NCI-H1048 (cell line): ENCODE data around the gene KLF15.

Experiments used
- DNase-seq: peaks from one replicate; lab custom pipeline; 2025; lab: John Stamatoyannopoulos, UW

KLF15 gene

GRCh38 chr3:126306397-126306796 lies 50.8 kb downstream of the KLF15 start:
- DNase-seq: no peak

GRCh38 chr3:126305427-126305826 lies 51.8 kb downstream of the KLF15 start:
- no peak for DNase-seq

GRCh38 chr3:126304704-126305103 lies 52.5 kb downstream of the KLF15 start:
- DNase-seq: no peak

- DNase-seq: no peak
These were observed 52.9 kb downstream of the KLF15 start for GRCh38 chr3:126304291-126304690.

GRCh38 chr3:126303272-126303671 lies 53.9 kb downstream of the KLF15 start:
- DNase-seq: no peak

- no peak for DNase-seq
These were observed 56.3 kb downstream of the KLF15 start for GRCh38 chr3:126300761-126301481.

- DNase-seq: no peak
These were observed 57.0 kb downstream of the KLF15 start for GRCh38 chr3:126300001-126300760.

- DNase-seq: no peak
These were observed 61.7 kb downstream of the KLF15 start for GRCh38 chr3:126295407-126295939.

GRCh38 chr3:126294211-126294808 lies 62.9 kb downstream of the KLF15 start:
- DNase-seq: no peak

- no peak for DNase-seq
These were observed 63.7 kb downstream of the KLF15 start for GRCh38 chr3:126293370-126294082.
